Tibial artery (tissue), 4 donors: ENCODE data around the gene TFDP2.

Source experiments
- DNase-seq, 2 donors: peaks; one replicate each; pipeline ENCODE4 v3.0.0-alpha.2; 2019
- H3K27ac ChIP-seq, 2 donors: fragments of 200-600 bp; sonication (generic) in 1 of 2; 1 replicate in 1 of 2; 2 replicates in 1 of 2; pipeline ENCODE4 v1.5.1; 2018 to 2019; ENCODE audit warnings: mild to moderate bottlenecking in 1 of 2
- H3K27me3 ChIP-seq, 2 donors: fragments of 200-600 bp; sonication (generic) in 1 of 2; one replicate each; pipeline versions ENCODE4 v1.5.1 to v1.6.0; 2016 to 2019
- H3K36me3 ChIP-seq, 3 donors: fragments of 200-600 bp; sonication (generic) in 2 of 3; one replicate each; pipeline ENCODE4 v1.5.1; 2016 to 2019; ENCODE audit warnings: mild to moderate bottlenecking in 2 of 3
- H3K4me1 ChIP-seq, 4 donors: fragments of 200-600 bp; sonication (generic) in 2 of 4; 1 replicate in 3 of 4; 2 replicates in 1 of 4; pipeline ENCODE4 v1.5.1; 2016 to 2019
- H3K4me3 ChIP-seq, 2 donors: fragments of 200-600 bp; sonication (generic) in 1 of 2; 1 replicate in 1 of 2; 2 replicates in 1 of 2; pipeline ENCODE4 v1.5.1; 2018 to 2019; ENCODE audit warnings: mild to moderate bottlenecking in 2 of 2
- H3K9me3 ChIP-seq, 3 donors: fragments of 200-600 bp; sonication (generic) in 1 of 3; one replicate each; pipeline ENCODE4 v1.5.1; 2016 to 2019
- intact Hi-C: fragments of 100-400 bp; cut with DNase I; formaldehyde crosslinking; loops from one replicate; pipeline ENCODE4 v1.15.0; 2023; ENCODE audit warnings: low total_unique reads
- TF ChIP-seq, protein P1 (sequence below), 2 experiments: fragments of 200-600 bp in 1 of 2; fragments of 450-650 bp in 1 of 2; IDR thresholded peaks; one replicate each; pipeline ENCODE4 v1.5.1; 2017 to 2019; ENCODE audit warnings: antibody characterized with exemption in 2 of 2, mild to moderate bottlenecking in 1 of 2, moderate library complexity in 1 of 2

The TFDP2 gene

GRCh38 chr3:142026333-142026732 lies 123.0 kb downstream of the TFDP2 start:
- Histone ChIP-seq H3K4me1 (peaks cover 0 to 26% (median 8%) of the 10 kb centered on the region in 4 donors), H3K4me3 (no peak overlapping the region), H3K27ac (no peak overlapping the region), H3K27me3 (no peaks in the 10 kb centered on the region), H3K9me3 (no peaks in the 10 kb centered on the region), H3K36me3 (no peaks in the 10 kb centered on the region)
- intact Hi-C loops, result no loop called here
- no peak for DNase-seq
- TF ChIP-seq, protein P1, sequence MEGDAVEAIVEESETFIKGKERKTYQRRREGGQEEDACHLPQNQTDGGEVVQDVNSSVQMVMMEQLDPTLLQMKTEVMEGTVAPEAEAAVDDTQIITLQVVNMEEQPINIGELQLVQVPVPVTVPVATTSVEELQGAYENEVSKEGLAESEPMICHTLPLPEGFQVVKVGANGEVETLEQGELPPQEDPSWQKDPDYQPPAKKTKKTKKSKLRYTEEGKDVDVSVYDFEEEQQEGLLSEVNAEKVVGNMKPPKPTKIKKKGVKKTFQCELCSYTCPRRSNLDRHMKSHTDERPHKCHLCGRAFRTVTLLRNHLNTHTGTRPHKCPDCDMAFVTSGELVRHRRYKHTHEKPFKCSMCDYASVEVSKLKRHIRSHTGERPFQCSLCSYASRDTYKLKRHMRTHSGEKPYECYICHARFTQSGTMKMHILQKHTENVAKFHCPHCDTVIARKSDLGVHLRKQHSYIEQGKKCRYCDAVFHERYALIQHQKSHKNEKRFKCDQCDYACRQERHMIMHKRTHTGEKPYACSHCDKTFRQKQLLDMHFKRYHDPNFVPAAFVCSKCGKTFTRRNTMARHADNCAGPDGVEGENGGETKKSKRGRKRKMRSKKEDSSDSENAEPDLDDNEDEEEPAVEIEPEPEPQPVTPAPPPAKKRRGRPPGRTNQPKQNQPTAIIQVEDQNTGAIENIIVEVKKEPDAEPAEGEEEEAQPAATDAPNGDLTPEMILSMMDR (IDR thresholded peaks at IDR 0.05), result no peak

DNA sequence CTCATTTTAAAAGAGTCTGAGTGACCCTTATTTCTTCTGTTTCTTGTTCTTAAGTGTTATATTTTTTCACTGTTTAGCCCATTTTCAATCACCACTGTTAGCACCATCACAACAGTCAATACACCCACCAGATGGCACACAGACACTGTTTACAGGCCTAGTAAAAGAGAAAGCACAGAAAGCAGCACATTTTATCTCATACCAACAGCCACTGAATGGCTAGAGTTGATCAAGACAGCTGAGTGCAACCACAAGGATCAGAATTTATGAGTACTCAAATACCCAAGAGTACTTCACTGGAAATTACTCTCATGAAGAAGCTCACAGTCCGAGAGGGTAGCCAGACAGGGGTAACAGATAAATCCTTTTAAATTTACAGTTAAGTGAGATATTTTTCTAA lies 127.0 kb downstream of the TFDP2 start:
- DNase-seq, result no peak
- Histone ChIP-seq H3K27ac (no peak overlapping the region), H3K4me3 (no peak overlapping the region), H3K36me3 (no peaks in the 10 kb centered on the region), H3K27me3 (no peaks in the 10 kb centered on the region), H3K9me3 (no peaks in the 10 kb centered on the region), H3K4me1 (peaks cover 0 to 14% (median 2%) of the 10 kb centered on the region in 4 donors)
- intact Hi-C loops, result no loop called here
- TF ChIP-seq, protein P1 (IDR thresholded peaks at IDR 0.05), result no peak

- Histone ChIP-seq H3K9me3 (no peaks in the 10 kb centered on the region), H3K4me3 (no peak overlapping the region), H3K27ac (no peak overlapping the region), H3K4me1 (peaks cover 0 to 6% (median 2%) of the 10 kb centered on the region in 4 donors), H3K36me3 (no peaks in the 10 kb centered on the region), H3K27me3 (no peaks in the 10 kb centered on the region)
- DNase-seq, result no peak
- intact Hi-C loops, result no loop called here
- TF ChIP-seq, protein P1 (IDR thresholded peaks at IDR 0.05), result no peak
These were observed 128.2 kb downstream of the TFDP2 start for GRCh38 chr3:142021127-142021526.

DNA sequence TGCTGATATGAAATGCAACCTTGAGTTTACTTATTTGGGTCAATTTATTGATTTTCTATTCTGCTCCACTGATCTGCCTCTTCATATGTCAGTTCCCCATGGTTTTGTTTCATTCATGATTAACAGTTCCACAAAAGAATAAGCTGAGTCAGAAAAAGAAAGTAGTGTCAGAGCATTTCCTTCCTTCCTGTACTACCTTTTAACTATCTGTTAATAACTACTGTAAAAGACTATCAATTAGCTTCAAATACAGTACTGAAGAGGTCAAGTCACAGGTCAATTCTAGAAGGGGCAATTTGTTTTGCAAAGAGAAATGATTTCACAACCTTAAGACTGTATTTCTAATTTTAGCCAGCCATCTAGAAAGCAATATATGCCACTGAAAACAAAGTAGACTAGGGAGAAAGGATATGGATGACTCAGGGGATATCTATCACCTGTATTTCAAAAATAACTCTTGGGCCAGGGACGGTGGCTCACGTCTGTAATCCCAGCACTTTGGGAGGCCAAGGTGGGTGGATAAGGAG lies 129.5 kb downstream of the TFDP2 start:
- TF ChIP-seq, protein P1 (IDR thresholded peaks at IDR 0.05), result no peak
- Histone ChIP-seq H3K4me3 (no peak overlapping the region), H3K27me3 (no peaks in the 10 kb centered on the region), H3K27ac (no peak overlapping the region), H3K4me1 (peaks cover 0 to 6% (median 2%) of the 10 kb centered on the region in 4 donors), H3K36me3 (no peaks in the 10 kb centered on the region), H3K9me3 (no peaks in the 10 kb centered on the region)
- intact Hi-C loops, result no loop called here
- DNase-seq, result no peak

DNA sequence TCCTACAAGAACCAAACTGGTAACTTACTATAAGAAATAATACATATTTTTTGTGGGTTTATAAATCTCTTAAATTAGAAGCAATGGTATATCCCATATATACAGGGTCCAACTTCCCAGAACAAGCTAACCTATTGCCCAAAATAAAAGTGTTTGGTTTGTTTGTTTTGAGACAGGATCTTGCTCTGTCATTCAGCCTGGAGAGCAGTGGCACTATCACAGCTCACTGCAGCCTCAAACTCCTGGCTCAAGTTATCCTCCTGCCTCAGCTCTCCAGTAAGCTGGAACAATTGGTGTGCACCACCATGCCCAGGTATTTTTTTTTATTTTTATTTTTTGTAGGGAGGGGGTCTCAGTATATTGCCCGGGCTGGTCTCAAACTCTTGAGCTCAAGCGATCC lies 135.4 kb downstream of the TFDP2 start:
- H3K27ac ChIP-seq, result peak overlapping the region in 1 of 2 donors; percentile 0
- no peak for DNase-seq
- no peaks in the 10 kb centered on the region for H3K9me3 ChIP-seq
- TF ChIP-seq, protein P1 (IDR thresholded peaks at IDR 0.05), result no peak
- H3K4me3 ChIP-seq, result no peak overlapping the region
- peaks cover 0 to 16% (median 4%) of the 10 kb centered on the region in 4 donors for H3K4me1 ChIP-seq
- H3K36me3 ChIP-seq, result no peaks in the 10 kb centered on the region
- no peaks in the 10 kb centered on the region for H3K27me3 ChIP-seq
- intact Hi-C loops, result no loop called here
